ENCODE data around the gene MYBPC1.
A peak's percentile ranks its signal among the peaks of the same experiment; 100 is the strongest.

The MYBPC1 gene

DNA sequence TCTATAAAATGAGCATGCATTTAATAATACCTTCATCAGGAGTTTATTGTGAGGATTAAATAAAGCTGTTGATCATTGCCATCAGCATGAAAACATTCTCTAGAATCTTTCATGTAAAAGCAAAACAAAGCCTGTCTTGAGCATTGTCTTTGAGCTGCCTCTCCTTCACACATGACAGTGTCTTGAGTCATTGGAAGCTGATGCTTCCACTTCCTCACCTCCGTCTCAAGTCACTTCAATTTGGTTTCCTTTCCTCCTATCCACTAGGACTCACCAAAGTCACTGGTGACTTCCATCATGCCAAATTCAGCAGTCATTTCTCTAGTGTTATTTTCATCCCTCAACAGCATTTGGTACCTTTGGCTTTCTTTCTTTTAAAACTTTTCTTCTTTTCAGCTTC is 31.6 kb upstream of the MYBPC1 start:
- Histone ChIP-seq H3K27me3 (replicated peaks) (no peaks in the 10 kb centered on the region), H3K36me3 (replicated peaks) (no peaks in the 10 kb centered on the region), H3K4me3 (ENCODE audit: low read depth, low read length) (no peak overlapping the region), H3K27ac (no peak overlapping the region)
- DNase-seq: no peak
- in situ Hi-C loops (cut with HindIII; ENCODE audit: low pct_ligation_motif_present, low sequenced_read_pairs): no loop called here
- TF ChIP-seq, protein P1, sequence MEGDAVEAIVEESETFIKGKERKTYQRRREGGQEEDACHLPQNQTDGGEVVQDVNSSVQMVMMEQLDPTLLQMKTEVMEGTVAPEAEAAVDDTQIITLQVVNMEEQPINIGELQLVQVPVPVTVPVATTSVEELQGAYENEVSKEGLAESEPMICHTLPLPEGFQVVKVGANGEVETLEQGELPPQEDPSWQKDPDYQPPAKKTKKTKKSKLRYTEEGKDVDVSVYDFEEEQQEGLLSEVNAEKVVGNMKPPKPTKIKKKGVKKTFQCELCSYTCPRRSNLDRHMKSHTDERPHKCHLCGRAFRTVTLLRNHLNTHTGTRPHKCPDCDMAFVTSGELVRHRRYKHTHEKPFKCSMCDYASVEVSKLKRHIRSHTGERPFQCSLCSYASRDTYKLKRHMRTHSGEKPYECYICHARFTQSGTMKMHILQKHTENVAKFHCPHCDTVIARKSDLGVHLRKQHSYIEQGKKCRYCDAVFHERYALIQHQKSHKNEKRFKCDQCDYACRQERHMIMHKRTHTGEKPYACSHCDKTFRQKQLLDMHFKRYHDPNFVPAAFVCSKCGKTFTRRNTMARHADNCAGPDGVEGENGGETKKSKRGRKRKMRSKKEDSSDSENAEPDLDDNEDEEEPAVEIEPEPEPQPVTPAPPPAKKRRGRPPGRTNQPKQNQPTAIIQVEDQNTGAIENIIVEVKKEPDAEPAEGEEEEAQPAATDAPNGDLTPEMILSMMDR (IDR thresholded peaks at IDR 0.05; ENCODE audit: low read depth, low read length, missing control alignments): no peak

DNA sequence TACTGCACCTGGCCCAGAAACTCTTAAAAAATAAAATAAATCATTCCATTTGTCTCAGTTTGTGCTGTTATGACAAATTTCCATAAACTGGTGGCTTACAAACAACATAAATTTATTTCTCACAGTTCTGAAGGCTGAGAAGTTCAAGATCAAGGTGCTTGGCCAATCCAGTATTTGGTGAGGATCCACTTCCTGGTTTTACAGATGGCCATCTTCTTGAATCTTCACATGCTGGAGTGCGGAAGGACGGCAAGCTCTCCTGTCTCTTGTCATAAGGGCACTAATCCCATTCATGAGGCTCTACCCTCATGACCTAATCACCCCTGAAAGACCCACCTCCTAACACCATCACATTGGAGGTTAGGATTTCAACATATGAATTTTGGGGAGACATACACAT is 29.9 kb upstream of the MYBPC1 start:
- TF ChIP-seq, protein P1 (IDR thresholded peaks at IDR 0.05; ENCODE audit: low read depth, low read length, missing control alignments): no peak
- no peak overlapping the region for H3K4me3 ChIP-seq (ENCODE audit: low read depth, low read length)
- DNase-seq: no peak
- in situ Hi-C loops (cut with HindIII; ENCODE audit: low pct_ligation_motif_present, low sequenced_read_pairs): no loop called here
- no peaks in the 10 kb centered on the region for H3K36me3 ChIP-seq (replicated peaks)
- H3K27me3 ChIP-seq (replicated peaks): no peaks in the 10 kb centered on the region
- H3K27ac ChIP-seq: no peak overlapping the region

DNA sequence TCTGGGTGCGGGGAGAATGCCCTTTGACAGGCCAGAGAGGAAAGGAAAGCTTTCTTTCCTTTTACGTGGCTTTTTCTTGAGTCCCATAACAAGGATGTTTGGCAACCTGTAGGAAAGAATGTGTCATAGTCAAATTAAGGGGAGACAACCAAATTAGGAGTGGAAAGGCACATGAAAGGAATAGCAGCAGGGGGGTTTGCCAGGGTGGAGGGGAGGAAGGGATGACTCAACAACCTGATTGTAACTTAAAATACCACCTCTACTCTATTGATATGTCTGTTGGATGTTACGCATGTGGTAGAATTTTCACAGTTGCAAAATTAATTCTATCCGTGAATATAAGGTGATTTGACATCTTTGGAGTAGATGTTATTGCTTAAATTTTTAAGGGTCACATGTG is 28.5 kb upstream of the MYBPC1 start:
- no peak overlapping the region for H3K27ac ChIP-seq
- DNase-seq: no peak
- H3K36me3 ChIP-seq (replicated peaks): no peaks in the 10 kb centered on the region
- TF ChIP-seq, protein P1 (IDR thresholded peaks at IDR 0.05; ENCODE audit: low read depth, low read length, missing control alignments): no peak
- in situ Hi-C loops (cut with HindIII; ENCODE audit: low pct_ligation_motif_present, low sequenced_read_pairs): no loop called here
- no peaks in the 10 kb centered on the region for H3K27me3 ChIP-seq (replicated peaks)
- H3K4me3 ChIP-seq (ENCODE audit: low read depth, low read length): no peak overlapping the region

DNA sequence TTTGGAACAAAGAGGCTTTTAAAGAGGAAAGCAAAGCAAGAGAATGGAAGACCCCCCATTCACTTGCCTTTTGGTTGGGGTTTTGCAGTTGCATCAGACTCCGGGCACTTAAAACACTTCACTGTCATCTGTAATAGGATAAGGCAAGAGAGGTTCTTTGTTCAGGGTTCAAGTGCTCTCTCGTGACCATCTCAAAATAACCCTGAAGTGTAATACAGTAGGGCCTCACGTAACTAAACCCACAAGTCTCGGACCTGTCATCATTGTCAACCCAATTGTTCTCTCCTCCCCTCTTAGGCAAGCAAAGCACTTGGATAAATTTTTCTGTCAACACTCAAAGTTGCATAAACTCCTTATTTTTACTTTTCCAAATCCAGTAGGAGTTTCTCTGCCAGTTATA is 26.9 kb upstream of the MYBPC1 start:
- no peak overlapping the region for H3K27ac ChIP-seq
- no peak for DNase-seq
- no peaks in the 10 kb centered on the region for H3K27me3 ChIP-seq (replicated peaks)
- TF ChIP-seq, protein P1 (IDR thresholded peaks at IDR 0.05; ENCODE audit: low read depth, low read length, missing control alignments): no peak
- in situ Hi-C loops (cut with HindIII; ENCODE audit: low pct_ligation_motif_present, low sequenced_read_pairs): no loop called here
- H3K36me3 ChIP-seq (replicated peaks): no peaks in the 10 kb centered on the region
- no peak overlapping the region for H3K4me3 ChIP-seq (ENCODE audit: low read depth, low read length)

DNA sequence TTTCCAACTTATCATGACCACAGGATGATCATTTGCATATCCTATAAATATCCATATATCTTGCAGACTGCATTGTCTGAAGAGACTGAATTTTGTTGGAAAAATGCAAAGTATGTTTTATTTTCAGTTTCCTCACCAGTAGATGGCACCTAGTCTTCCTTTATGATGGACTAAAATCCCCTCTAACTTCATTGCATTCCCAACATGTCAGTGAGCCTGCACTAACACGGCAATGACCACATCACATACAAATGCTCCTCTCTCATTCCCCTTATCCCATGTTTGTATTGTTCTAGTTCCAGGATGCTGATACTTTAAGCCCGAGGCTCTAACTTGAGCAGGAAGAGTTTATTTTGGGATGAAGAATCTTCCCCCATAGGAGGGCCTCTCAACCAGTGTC is 24.7 kb upstream of the MYBPC1 start:
- TF ChIP-seq, protein P1 (IDR thresholded peaks at IDR 0.05; ENCODE audit: low read depth, low read length, missing control alignments): peak; percentile 24
- Histone ChIP-seq H3K4me3 (ENCODE audit: low read depth, low read length) (no peak overlapping the region), H3K36me3 (replicated peaks) (no peaks in the 10 kb centered on the region), H3K27me3 (replicated peaks) (no peaks in the 10 kb centered on the region), H3K27ac (no peak overlapping the region)
- in situ Hi-C loops (cut with HindIII; ENCODE audit: low pct_ligation_motif_present, low sequenced_read_pairs): no loop called here
- DNase-seq: peak; percentile 25

DNA sequence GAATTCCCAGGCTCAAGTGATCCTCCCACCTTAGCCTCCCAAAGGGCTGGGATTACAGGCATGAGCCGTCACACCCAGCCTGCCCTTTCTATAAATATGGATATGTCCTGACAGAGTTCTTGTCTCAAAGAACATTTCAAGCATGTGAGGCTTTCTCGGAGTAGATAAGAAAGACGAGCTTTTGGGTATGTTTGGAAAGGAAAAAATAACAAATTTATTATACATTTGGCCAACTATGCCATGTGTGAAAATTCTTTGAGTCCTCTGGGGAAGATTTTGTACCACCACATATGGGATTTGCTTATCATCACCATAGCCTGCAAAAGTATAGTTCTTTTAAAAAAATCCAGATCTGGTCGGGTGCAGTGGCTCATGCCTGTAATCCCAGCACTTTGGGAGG is 23.7 kb upstream of the MYBPC1 start:
- H3K36me3 ChIP-seq (replicated peaks): no peaks in the 10 kb centered on the region
- no peaks in the 10 kb centered on the region for H3K27me3 ChIP-seq (replicated peaks)
- in situ Hi-C loops (cut with HindIII; ENCODE audit: low pct_ligation_motif_present, low sequenced_read_pairs): no loop called here
- H3K4me3 ChIP-seq (ENCODE audit: low read depth, low read length): no peak overlapping the region
- no peak for DNase-seq
- no peak overlapping the region for H3K27ac ChIP-seq
- TF ChIP-seq, protein P1 (IDR thresholded peaks at IDR 0.05; ENCODE audit: low read depth, low read length, missing control alignments): no peak

All from brain microvascular endothelial cell (primary cell).